GM10266 (cell line): Measurements from ENCODE around the gene LY6G6D.

Experiments used
- DNase-seq: peaks from one replicate; pipeline ENCODE4 v3.0.0; 2012; ENCODE audit errors: extremely low spot score
- TF ChIP-seq, protein P1 (sequence below): IDR thresholded peaks from 2 replicates; pipeline ENCODE4 v1.5.1; 2012; ENCODE audit warnings: mild to moderate bottlenecking, low read depth; ENCODE audit not compliant: control insufficient read depth, insufficient read depth; ENCODE audit errors: missing control alignments

The LY6G6D gene

DNA sequence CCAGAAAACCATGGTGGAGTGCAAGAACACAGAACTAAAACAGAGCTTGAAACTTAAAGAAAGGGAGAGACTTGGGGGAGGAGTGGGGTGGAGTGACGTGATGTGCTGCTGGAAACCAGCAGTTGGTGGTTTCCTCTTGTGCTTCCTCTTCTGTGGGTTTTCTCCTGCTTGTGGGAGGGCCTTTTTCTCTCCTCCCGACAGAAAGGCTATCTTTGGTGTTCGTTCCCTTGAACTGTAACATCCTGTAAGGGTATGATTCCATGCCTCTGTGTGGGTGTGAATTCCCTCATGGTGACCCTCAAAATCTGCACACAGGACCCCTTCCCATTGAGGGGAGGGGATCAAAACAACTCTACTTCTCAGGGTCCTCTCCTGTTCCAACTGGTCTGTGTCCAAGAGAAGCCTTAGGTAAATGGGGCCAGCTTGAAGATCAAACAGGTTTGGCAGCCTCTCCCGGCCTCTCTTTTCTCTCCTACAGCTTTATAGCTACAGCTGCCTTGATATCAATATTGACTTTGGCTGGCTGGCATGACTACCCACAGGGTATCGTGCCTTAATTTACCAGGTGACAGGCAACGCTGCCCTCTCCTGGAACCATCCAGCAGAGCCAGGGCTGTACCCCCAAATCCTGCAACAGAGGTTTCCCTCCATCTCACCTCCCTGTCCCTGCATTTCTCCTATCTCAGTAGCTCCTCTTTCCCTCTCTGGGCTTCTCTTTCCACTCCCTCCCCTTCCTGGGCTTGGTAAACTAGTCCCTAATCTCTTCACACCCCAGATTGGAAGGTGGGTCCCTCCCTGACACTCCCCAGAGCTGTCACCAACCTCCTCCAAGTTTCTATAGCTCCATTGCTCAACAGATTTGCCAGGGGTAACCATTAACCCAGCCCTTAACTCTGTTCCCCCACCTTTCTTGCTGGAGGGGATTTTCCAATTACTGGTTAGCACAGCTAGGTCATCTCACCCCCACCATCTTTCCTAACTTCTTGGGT, 23.1 kb downstream of the LY6G6D start:
- peak; percentile 82 for DNase-seq
- TF ChIP-seq, protein P1, sequence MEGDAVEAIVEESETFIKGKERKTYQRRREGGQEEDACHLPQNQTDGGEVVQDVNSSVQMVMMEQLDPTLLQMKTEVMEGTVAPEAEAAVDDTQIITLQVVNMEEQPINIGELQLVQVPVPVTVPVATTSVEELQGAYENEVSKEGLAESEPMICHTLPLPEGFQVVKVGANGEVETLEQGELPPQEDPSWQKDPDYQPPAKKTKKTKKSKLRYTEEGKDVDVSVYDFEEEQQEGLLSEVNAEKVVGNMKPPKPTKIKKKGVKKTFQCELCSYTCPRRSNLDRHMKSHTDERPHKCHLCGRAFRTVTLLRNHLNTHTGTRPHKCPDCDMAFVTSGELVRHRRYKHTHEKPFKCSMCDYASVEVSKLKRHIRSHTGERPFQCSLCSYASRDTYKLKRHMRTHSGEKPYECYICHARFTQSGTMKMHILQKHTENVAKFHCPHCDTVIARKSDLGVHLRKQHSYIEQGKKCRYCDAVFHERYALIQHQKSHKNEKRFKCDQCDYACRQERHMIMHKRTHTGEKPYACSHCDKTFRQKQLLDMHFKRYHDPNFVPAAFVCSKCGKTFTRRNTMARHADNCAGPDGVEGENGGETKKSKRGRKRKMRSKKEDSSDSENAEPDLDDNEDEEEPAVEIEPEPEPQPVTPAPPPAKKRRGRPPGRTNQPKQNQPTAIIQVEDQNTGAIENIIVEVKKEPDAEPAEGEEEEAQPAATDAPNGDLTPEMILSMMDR = peak; percentile 45

DNA sequence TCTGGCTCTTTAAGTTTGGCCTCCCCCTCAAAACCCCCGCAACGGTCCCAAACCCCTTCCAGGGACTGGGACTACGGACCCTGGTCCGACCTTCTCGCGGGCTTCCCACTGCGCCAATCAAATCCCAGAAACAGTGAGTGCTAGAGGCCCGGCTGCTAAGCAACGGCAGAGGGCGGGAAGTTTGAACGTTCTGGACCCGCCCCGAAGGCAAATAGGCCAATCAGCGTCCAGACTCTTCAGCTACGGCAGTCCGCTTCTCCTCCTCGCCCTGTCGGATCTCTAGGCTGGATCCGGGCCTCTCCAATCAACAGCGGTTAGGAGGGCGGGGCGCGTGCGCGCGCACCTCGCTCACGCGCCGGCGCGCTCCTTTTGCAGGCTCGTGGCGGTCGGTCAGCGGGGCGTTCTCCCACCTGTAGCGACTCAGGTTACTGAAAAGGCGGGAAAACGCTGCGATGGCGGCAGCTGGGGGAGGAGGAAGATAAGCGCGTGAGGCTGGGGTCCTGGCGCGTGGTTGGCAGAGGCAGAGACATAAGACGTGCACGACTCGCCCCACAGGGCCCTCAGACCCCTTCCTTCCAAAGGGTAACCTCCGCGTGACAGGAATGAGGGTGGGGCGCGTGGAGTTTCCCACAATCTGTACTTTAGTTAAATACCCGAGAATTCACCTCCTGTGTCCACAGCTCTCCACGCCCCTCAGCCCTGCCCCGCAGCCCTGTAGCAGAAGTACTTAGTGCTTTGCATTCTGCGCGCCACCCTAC, 24.7 kb downstream of the LY6G6D start, which contains the start of gene MSH5:
TSS of gene MSH5 (plus strand) at position 367 of the 758 bp plus-strand sequence. CDS start 462 bp downstream, outside the sequence.
- peak; percentile 96 for DNase-seq
- TF ChIP-seq, protein P1 = no peak

DNA sequence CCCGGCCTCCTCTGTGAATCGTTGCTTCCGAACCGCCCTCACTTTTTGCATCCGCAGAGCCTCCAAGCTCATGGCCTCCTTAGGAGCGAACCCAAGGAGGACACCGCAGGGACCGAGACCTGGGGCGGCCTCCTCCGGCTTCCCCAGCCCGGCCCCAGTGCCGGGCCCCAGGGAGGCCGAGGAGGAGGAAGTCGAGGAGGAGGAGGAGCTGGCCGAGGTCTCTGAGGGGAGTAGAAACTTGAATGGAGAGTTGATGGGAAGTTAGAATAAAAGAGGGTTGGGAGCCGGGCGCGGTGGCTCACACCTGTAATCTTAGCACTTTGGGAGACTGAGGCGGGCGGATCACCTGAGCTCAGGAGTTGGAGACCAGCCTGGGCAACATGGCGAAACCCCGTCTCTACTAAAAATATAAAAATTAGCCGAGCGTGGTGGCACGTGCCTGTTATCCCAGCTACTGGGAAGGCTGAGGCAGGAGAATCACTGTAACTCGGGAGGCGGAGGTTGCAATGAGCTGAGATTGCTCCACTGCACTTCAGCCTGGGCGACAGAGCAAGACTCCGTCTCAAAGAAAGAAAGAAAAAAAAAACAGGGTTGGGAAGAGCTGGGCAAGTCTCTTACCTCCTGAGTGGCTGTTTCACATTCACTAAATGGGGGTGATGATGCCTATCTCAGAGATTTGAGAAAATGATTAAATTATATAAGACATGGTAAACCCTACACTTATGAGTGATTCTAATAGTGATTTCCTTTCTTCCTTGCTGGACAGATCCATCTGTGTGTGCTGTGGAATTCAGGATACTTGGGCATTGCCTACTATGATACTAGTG, 25.5 kb downstream of the LY6G6D start:
- no peak for DNase-seq

DNA sequence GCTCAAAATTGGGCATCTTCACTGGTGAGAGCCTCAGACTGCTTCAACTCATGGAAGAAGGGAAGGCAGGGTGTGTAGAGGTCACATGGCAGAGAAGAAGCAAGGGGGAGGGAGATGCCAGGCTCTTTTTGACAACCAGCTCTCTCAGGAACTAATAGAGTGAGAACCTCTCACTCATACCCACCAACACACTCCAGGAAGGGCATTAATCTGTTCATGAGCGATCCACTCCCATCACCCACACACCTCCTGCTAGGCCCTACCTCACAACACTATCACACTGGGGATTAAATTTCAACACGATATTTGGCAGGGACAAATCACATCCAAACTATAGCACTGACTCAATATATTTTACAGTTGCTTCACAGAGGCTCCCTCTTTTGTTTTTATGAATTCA, 26.7 kb downstream of the LY6G6D start:
- DNase-seq = no peak
- TF ChIP-seq, protein P1 = no peak

More for the DNA sequence above, 25.5 kb downstream of the LY6G6D start:
- TF ChIP-seq, protein P1 = no peak

DNA sequence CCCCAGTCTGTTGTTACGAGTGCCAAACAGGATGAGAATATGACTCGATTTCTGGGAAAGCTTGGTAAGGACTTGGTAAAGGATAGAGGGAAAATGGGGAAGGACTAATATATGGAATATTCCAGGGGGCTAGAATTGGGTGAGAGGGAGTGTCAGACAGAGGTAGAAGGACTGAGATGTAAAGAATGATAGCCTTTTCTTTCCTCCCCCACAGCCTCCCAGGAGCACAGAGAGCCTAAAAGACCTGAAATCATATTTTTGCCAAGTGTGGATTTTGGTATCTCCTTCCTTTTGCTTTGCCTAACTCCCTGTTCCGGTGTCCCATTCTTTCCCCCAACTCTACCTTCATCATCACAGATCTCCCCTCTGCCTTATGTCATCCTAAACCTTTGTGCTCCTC, 27.7 kb downstream of the LY6G6D start:
- DNase-seq = no peak
- TF ChIP-seq, protein P1 = no peak

DNA sequence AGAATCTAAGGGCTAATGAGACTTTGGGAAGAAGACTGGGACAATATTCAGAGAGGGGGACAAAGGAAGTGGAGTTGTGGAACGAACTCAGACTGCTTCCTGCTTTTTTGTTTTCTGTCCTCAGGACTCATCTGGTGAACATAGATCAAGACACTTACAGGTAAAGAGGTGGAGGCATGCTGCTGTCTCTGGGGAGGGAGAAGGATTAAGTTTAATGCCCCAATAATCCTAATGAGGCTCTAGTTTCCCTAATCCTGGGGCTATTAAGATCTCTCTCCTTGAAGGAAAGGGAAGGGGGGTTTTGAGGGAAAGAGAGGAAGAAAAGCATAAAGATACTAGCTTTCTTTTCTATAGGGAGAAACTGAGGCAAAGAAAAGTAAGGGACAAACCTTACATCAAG, 29.3 kb downstream of the LY6G6D start:
- TF ChIP-seq, protein P1 = no peak
- no peak for DNase-seq
